ENCODE data around the gene SERPINA4.
"Not testable (repeated sequence)": the region's sequence is repeated elsewhere in the genome, so short reads cannot be mapped to it uniquely, and the experiment has no call there.

The SERPINA4 gene

DNA sequence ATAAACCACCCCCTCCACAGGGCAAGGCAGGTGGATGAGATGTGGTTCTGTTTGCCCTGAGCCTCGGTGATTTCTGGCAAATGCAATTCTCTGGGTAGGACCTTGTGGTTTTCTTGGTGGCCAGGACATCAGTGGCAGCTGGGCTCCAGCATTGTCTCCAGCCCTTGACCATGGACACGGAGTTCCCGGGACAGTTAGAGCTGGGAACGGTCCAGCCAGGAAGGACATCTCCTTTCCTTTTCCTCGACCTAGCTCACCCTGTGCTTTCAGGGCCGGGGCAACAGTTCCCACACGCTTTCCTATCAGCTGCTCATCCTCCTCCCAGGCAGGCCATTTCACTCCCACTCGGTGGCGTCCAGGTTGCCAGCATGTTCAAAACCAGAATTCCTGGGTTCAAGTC lies 9.2 kb downstream of the SERPINA4 start:
- DNase-seq: no peak

DNA sequence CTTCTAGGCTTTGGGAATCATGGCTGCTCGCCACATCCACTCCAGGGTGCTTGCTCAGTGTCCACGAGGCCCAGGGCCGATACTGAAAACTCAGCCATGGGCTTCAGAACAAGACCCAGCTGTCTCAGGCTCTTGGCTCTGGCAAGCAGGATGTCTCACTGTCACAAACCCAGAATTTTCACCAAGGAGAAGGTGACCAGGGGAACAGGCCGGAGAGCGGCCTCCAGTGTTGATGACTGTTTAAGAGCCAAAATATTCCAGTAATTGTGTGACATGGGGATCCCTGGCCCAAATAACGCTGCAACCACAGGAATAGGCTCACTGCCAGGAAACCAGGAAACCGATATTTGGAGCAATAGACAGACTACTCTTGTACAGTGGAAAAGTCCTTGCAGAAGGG lies 10.2 kb downstream of the SERPINA4 start:
- DNase-seq: no peak

DNA sequence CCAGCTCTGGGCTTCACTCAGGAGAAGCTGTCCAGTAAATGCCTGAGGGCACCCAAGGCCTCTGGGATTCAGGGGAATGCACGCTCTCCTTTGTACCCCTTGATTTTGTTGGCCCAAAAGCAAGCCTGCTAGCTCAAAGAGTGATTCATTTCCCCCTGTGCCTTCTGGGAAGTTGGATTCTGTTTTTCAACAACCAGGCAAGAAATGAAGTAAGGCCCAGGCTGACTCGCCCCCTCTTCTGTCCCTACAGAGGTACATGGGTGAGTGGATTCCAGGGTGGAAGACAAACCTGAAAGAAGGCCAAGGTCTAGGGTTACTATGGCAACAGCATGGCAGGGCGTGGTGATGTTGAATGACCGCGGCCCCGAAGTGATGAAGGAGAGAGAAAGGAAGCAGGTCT lies 10.7 kb downstream of the SERPINA4 start:
- no peak for DNase-seq

GRCh38 chr14:94572637-94573303 lies 11.5 kb downstream of the SERPINA4 start:
- no peak for DNase-seq

GRCh38 chr14:94573475-94574277 lies 12.4 kb downstream of the SERPINA4 start:
- DNase-seq: no peak

- DNase-seq: no peak
Measured at GRCh38 chr14:94574336-94574735, 13.1 kb downstream of the SERPINA4 start.

DNA sequence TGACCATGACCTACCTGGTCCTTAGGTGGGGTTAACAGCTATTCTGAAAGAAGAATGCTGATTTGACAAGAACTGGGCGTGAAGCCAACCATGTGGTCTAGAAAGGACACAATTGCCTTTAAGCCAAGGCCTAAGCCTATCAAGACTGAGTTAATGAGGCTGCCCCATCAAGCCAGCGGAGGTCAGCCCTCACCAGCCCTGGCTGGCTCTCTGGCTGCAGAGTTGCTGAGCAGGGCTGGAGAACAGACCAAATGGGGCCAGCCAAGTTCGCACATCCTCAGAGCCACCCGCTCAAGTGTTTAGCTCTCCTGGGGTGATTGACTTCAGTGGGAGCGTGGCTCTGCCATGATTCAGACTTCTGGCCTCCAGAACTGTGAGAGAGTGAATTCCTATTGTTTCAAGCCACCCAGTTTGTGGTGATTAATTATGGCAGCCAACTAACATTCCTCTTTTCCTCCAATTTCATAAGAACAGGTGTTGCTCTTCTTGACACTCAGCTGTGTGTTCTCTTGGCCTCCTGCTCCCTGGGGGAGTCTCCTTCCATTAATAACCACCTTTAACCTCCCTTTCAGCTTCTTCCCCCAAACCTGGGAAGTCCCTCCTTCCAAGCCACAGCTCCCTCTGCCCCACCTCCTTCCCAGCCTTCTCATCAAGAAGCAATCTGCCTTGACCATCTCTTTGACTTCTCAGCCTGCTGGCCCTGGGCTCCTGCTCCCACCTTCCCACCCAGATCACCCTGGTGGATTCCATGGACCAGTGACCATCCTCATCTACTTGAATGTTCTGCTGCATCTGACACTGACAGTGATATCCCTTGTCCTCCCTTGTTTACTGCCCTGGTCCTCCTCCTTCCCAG lies 14.7 kb downstream of the SERPINA4 start:
- no peak for DNase-seq

DNA sequence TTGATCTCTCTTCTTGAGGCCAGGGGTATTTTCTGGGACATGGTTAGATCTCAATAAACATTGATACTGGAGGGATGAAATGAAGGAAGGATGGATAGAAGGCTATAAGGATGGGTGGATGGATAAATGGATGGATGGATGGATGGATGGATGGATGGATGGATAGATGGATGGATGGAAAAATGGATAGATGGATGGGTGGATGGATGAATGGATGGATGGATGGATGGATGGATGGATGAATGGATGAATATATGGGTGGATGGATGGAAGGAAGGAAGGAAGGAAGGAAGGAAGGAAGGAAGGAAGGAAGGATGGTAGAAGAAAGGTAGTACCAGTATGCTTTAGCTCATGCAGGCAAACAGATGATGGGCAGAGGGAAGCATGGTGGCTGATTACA lies 16.2 kb downstream of the SERPINA4 start:
- not testable (repeated sequence) for DNase-seq

- no peak for DNase-seq
Measured at GRCh38 chr14:94578712-94579111, 17.5 kb downstream of the SERPINA4 start.

DNA sequence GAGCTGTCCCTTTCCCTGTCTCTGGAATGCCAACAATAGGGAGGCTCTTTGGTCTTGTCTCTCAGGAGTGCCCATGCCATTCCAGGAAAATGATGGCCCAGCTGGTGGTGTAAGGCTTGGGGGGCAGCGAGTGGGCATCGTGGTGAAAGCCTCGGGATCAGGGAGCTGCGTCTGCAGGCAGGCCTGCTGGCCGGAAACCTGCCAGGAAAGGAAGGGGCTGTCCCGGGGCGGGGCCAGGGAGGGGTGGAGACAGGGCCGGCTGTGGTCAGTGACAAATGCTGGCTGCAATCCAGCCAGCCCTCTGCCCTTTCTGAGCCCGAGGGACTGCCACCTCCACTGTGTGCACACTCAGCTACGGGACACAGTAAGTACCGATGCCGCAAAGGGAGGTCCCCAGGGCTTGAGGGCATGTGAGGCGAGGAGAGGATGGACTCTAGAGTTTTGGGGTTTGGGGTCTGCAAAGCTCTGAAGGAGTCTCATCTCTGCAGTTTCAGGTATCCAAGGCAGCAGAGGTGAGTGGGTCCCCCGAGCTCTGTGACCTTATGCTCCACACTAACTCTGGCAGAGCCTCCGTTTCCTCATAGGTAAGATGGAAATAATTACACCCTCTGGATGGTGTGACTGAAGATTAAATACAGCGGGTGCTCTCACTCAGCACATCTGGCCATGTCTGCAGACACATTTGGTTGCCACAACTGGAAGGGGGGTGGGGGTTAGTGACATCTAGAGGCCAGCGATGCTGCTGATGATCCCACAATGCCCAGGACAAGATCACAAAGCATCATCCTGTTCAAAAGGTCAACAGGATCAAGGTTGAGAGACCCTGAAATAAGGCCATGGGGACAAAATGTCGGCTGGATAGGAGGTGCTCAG lies 20.1 kb downstream of the SERPINA4 start, which contains the start of gene SERPINA5:
TSS of gene SERPINA5 (plus strand) at position 300 of the 873 bp plus-strand sequence. CDS start 5,937 bp downstream, outside the sequence.
- no peak for DNase-seq

DNA sequence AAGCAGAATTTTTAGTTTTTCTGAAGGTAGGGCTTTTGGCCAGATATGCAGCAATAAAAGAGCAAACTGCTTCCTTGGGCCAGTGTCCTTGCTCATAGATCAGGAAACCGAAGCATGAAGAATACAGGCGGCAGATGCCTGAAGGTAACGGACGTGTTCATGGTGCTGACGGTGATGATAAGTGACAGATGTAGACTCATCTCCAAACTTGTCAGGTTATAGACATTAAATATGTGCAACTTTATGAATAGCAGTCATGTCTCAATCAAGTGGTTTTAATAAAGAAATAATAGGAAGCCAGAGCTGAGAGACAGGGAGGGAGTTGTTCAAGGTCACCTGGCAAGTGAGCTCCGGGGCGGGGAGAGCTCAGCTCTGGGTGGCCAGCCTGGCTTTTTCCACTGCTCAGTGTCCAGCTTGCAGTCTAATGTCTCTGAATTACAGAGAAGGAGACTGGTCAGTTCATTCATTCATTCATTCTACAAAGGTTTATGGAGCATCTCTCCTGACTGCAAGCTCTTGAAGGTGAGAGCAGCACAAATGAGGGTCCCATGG lies 21.0 kb downstream of the SERPINA4 start:
- no peak for DNase-seq

DNA sequence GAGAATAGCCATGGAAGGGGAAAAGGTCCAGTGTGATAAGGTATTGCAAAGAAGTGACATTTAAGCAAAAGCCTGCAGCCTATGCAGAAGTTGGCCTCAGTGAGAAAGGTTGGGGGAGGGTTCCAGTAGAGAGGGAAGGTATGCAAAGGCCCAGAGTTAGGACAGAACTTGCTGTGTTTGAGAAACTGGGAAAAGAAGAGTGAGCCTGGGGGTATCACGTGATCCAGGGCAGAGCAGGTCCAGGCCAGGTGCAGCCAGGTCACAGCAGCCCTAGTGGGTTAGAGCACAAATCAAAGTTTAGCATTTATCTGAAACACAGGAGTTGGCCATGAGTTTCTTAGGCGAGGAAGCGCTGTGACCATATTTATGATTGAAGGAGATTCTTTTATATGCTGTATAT lies 21.6 kb downstream of the SERPINA4 start:
- no peak for DNase-seq

GRCh38 chr14:94583557-94583956 lies 22.3 kb downstream of the SERPINA4 start:
- no peak for DNase-seq

GRCh38 chr14:94584591-94585280 lies 23.5 kb downstream of the SERPINA4 start:
- DNase-seq: no peak

GRCh38 chr14:94586635-94587034 lies 25.4 kb downstream of the SERPINA4 start:
- DNase-seq: no peak

GRCh38 chr14:94588311-94588710 lies 27.1 kb downstream of the SERPINA4 start:
- DNase-seq: no peak

DNA sequence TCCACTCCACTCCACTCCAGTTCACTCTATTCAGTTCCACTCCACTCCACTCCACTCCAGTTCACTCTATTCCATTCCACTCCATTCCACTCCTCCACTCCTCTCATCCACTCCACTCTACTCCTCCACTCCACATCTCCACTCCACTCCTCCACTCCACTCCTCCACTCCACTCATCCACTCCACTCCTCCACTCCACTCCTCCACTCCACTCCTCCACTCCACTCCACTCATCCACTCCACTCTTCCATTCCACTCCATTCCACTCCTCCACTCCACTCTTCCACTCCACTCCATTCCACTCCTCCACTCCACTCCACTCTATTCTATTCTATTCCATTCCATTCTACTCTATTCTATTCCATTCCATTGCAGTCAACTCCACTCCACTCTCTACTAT lies 29.8 kb downstream of the SERPINA4 start:
- DNase-seq: no peak

- DNase-seq: no peak
Measured at GRCh38 chr14:94591871-94592270, 30.6 kb downstream of the SERPINA4 start.

- no peak for DNase-seq
Measured at GRCh38 chr14:94592457-94592856, 31.2 kb downstream of the SERPINA4 start.

DNA sequence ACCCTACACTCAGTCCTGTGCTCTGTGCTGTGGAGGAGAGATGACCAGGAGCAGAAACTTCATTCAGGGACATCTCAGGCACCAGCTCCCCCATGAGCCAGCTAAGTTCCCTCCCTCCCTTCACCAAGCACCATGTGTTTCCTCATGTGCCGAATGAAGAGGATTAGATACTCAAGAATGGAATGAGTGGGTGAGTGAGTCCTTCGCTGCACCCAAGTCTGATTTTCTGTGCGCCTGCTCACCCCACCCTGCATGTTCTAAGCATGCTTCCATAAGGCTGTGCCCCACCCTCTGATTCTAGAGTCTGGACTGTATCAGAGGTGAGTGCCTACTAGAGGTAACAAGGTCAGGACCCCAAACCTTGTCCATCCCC lies 32.1 kb downstream of the SERPINA4 start:
- DNase-seq: no peak

- no peak for DNase-seq
Measured at GRCh38 chr14:94593749-94594431, 32.6 kb downstream of the SERPINA4 start.
